Renal cortex interstitium (tissue), 11 donors: ENCODE data around the gene PRKAR1B. TPM values are rescaled to one million over a fixed set of nuclear protein-coding genes. Genes with fewer than 3 reads are reported as not detected.

Source experiments
- DNase-seq, 11 donors: peaks; one replicate each; pipeline ENCODE4 v3.0.0-alpha.2; 2013; ENCODE audit warnings: low read depth in 9 of 11, low spot score in 4 of 11; ENCODE audit errors: extremely low read depth in 1 of 11
- polyA plus RNA-seq, 3 donors: library from polyadenylated mRNA; unstranded; fragments of 120-200 nt; gene quantifications; one replicate each; pipeline ENCODE4 v1.2.1, GENCODE V29; 2013; ENCODE audit not compliant: insufficient read length in 3 of 3

The PRKAR1B gene
- polyA plus RNA-seq, 3 donors = 31.7 to 43.1 (median 41.8) TPM

DNA sequence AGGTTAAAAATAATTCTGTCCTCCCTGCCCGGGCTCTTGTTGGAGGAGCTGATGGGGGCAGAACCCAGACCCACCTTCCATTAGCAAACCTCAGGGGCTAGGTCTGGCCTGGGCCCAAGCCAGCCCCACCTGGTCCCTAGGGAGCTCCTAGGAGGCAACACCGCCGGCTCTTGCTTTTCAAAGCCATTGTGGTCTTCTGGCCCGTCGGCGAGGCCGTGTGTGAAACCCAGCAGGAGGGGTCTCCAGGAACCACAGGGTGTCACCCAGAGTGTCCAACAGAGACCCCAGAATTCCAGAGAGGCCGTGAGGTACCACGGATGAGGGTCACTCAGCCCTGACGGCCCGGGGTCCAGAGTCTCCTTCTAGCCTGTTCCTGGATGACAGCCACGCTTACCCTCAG lies 190.8 kb downstream of the PRKAR1B start:
- DNase-seq = no peak

DNA sequence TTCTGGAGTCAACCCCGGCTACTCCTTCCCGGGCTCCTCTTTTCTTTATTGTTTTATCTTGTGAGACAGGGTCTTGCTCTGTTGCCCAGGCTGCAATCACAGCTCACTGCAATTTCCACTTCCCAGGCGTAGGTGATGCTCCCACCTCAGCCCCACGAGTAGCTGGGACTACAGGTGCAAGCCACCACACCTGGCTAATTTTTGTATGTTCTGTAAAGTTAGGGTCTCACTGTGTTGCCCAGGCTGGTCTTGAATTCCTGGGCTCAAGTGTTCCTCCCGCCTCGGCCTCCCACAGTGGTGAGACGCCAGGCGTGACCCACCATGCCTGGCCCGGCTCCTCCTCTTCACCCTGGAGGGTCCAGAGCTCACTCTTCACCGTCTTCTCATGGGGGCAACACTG lies 192.1 kb downstream of the PRKAR1B start:
- DNase-seq = no peak

DNA sequence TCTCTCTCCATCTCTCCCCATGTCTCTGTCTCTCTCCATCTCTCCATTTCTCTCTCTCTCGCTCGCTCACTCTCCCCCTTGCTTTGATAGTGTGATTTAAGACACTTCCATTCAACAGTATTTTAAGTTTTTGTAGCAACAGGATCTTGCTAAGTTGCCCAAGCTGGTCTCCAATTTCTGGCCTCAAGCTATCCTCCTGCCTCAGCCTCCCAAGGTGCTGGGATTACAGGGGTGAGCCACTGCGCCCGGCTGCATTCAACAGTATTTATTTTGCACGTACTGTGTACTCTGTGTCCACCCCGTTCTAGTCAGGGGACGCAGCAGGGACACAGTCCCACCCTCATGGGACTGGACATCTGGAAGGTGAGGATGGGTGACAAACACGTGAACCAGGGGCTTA lies 193.0 kb downstream of the PRKAR1B start:
- DNase-seq = no peak

DNA sequence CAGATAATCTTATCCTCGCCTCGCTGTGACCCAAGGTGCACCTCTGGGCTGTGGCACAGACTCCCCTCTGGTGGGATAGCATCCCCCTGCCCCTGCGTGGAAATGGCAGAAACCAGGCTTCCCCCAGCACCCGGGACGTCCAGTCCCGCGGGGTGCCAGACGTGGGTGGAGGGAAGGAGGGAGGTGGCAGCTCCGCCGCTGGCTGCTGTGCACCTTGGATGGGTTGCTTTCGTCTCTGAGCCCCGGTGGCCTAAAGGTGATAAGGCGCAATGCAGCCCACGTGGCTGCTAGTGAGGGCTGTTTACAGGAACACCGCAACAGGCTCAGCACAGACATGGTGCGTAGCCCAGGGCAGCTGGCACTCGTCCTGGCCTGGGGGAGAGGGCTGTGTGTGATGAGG lies 193.8 kb downstream of the PRKAR1B start:
- DNase-seq = no peak

DNA sequence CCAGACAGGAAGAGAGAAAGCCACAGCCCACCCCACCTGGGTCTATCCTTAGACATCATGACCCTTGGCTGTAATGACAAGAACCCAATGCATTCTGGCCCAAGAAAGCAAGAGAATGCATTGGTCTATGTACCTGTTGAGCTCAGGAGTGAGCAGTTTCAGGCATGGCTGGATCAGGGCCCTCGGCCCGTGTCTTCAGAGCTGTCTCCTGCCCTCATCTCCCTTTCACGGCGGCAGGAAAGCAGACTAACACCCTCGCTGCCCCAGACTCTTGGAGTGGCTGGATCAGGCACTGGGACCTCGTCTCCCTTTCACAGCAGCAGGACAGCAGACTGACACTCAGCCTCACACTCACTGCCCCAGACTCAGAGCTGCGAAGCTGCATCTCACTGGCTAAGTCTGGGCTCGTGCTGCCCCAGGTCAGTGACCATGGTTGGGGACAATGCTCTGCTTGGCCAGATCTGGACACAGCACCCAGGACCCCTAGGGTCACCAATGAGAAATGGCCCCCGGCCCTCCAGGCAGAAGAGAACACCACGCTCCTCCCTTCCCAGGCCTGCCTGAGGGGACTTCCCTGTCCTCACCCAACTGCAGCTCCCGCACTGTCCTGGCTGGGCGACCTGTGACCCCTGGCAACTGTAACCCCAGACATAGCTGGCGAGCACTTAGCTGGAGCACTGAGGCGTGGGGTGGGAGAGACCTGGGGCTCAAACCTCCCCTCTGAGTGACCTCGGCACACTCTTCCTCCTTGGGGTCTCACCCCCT lies 194.5 kb downstream of the PRKAR1B start:
- DNase-seq = no peak

DNA sequence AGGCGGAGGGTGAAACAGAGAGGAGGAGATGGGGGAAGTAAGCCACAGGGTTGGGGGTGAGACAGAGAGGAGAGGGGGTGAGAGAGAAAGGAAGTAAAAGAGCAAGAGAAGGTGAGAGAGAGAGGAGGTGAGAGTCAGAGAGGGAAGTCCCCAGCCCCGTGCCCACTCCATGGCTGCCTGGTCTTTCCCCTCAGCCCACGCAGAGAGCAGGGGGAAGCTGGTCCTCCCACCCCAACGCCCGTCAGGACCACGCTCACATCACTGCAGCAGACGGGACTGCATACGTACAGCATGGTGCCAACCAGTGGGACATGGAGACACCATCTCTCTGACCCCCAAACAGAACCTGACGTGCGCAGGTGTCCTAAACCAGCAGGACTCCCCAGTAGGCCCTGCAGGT lies 195.3 kb downstream of the PRKAR1B start:
- no peak for DNase-seq

DNA sequence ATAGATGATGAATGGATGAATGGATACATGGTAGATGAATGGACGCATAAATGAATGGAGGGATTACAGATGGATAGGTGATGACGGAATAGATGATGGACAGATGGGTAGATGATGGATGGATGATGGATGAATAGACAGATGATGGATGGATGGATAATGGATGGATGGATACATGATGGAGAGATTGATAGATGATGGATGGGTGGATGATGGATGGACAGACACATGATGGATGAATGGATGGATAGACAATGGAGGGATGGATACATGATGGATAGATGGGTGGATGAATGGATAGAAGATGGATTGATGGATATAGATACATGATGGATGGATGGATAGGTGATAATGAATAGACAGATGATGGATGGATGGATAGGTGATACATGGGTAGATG lies 198.6 kb downstream of the PRKAR1B start:
- DNase-seq = no peak

DNA sequence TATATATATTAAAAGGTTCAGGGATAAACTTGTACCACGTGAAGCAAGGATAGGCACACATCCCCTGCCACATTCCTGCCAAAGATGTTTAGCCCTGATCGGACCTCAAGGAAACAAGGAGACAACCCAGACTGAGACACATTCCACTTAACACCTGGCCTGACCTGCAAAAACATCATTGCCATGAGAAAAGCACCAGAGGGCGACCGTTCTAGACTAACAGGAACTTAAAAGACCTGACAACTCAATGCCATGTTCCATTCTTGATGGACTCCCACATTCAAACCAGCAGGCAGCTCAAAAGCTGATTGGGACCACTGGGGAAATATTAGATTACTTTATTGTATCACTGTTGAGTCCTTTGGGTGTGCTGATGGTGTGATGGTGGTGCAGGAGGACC lies 199.4 kb downstream of the PRKAR1B start:
- DNase-seq = no peak

DNA sequence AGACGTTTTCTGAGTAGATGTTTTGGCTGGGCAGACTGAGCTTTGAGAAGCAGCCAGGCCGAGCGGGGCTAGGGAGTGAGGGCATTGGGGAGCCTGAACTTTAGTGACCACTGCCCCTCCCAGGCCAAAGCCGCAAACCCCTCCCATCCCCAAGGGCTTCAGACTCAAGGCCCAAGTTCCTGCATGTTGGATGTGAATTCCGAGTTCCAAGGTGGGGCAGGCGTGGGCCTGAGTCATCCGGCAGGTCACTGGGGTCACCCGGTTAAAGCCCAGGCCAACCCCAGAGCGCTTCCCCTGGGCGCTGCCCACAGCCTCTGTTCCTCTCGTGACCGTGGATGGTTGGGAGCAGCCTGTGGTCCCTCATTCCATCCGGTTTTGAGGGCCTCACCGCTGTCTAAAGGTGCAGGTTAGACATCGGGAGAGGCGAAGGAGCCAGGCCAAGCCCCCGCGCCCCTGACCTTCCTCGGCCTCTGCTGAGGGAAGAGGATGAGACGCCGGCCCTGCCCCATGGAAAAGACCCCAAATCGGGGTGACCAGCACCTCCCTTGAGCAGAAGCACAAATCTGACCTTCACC lies 200.5 kb downstream of the PRKAR1B start:
- no peak for DNase-seq

DNA sequence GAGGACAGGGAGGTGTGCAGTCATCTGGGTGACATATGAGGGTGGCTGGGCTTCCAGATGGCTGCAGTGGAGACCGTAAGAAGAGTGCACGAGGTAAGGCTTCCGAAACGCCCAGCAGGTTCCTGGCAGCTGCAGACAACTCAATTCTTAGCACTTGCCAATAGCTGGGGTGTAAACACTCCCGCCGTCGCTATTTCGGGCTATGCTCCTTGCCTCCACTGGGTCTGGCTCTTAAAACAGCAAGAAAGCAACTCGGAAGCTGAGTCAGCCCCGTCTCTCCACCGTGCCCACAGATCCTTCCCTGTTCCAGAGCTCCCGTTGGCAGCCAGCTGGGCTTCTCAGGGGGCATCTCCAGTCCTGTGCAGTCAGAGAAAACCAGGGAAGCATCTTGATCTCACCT lies 201.3 kb downstream of the PRKAR1B start:
- DNase-seq = no peak

DNA sequence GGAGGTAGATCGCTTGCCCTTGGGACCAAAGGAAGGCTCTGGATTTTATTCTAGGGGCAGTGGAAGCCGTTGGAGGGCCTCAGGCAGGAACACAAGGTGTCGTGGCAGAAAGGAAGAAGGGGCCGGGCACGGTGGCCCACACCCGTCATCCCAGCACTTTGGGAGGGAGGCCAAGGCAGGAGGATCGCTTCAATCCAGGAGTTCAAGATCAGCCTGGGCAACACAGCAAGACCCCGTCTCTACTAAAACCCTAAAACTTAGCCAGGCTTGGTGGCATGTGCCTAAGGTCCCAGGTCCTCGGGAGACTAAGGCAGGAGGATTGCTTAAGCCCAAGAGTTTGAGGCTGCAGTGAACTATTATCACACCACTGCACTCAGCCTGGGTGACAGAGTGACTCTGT lies 202.3 kb downstream of the PRKAR1B start:
- DNase-seq = no peak

DNA sequence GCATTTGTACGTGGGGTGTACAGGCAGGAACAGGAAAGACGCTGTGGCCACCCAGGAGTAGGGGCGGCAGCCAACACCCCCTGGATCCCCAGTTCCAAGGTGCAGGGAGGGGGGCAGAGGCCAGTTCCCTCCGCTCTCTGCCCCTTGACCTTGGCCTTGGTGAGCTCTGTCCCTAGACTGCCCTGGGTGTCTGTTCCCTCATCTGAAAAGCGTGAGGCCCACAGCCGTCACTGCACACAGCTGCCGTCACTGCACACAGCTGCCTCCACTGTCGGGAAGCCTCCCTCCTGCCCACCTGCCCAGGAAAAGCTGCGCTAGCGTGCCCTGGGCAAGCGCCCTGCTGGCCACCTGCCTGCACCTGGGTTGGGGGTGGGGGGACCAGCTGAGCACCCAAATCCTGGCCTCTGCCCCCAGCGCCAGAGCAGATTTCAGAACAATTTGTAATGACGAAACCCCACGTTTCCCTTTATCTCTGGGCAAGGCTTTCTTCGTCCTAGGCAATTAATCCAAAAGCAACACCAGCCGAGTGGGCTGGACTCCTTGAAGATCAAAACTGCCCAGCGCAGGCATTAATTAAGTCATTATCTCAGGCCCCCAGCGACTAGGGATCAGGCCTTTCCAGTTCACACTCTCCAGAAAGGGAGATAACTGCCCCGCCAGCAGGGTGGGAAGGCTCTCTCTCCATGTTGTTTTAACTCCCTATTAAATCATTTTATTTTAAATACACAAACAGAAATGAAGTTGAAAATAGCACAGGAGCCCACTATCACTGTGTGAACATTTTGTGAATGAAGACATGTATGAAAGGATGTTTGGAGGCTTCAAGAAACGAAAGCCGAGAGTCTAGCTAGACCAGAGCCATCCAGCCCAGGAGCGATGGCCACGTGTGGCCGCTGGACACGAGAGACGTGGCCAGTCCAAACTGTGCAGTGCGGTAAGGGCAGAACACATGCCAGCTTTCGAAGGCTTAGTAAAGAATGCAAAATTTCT lies 203.4 kb downstream of the PRKAR1B start:
- DNase-seq = no peak

DNA sequence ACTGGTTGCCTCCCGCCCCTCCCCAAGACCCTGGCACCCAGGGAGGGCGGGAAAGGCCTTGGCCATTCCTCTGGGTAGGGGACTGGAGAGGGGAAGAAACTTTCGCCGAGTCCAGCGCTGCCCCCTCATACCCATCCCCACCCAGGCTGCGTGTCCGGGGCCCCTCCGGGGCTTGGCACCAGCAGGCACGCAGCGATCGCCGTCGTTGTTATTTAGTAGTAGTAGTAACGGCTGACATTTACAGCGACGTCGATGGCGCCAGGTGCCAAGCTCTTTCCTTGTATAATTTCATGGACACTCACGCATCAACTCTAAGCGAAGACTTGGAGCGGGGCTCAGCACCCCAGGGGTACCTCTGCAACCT lies 204.1 kb downstream of the PRKAR1B start:
- no peak for DNase-seq

DNA sequence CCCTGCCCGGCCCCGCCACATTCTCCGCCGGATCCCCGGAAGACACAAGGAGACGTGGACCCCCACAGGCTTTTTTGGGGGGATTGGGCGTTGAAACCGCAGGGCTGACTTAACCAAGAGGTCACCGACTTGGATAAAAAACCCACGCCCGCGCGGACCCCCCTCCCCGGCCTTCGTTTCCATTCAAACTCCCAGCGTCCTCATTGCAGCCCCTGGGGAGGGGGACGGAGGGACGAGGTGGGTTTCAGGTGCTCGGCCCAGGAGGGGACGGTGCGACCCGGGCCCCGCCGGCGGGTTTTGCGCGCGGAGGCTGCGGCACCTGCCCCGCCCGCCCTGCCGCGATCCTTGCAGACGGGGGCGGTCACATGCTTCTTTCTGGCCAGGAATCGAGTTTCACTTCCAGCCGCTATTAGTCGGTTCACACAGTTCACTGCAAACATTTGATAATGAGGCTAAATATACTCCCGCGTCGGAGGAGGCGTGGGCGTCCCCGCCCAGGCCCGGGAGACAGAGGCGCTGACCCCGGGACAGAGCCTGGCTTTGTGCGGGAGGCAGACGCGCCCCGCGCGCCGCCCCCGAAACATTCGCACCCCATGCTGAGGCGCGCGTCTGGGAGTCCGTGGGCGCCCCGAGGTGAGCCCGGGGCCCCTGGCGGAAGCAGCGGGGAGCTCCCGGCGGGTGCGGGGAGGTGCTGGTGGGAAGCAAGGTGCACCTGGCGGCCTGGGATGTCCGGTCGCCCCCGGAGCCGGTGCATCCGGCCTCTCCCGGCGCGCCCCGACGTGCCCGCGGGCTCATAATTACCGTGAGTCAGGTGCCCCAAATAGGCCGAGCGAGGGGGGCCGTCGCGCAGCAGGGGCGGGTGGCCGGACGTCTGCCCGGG lies 204.8 kb downstream of the PRKAR1B start:
- DNase-seq = no peak

DNA sequence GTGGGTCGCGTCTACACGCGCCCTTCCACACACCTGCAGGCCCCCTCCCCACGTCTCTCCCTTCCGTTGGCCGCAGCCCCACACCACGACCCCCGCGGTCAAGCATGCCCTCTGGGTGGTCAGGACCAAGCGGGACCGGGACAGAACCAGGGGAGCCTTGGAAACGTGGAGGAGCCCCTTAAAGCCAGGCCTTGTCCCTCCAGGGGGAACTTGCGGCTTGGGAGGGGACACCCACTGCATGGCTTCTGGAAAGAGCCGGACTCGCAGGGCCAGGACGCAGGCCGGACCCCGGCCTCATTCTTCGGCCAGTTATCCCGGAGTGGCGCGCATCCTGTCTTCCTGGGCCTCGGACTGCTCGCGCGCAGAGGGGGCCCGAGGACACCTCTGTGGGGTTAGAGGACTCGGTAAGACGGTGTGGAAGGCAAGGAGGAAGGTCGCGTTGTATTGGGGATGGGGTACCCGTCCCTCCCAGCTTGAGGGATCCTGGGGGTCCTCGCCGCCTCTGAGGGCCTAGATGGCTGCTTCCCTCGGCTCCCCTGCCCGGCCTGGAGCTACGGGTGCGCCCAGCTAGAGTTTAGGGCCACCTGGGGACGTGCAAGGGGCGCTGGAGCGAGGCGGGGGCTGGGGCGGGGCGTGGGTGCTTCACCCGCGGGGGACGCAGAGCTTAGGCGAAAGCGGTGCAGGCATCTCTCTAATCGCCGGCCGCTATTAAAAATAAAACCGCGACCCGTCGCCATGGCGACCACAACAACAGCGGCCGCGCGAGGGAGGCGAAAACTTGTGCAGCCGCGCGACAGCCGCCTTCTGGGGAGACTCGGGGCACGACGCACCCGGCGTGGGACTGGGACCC lies 205.6 kb downstream of the PRKAR1B start:
- peak in 1 of 11 donors; percentile 72 for DNase-seq

DNA sequence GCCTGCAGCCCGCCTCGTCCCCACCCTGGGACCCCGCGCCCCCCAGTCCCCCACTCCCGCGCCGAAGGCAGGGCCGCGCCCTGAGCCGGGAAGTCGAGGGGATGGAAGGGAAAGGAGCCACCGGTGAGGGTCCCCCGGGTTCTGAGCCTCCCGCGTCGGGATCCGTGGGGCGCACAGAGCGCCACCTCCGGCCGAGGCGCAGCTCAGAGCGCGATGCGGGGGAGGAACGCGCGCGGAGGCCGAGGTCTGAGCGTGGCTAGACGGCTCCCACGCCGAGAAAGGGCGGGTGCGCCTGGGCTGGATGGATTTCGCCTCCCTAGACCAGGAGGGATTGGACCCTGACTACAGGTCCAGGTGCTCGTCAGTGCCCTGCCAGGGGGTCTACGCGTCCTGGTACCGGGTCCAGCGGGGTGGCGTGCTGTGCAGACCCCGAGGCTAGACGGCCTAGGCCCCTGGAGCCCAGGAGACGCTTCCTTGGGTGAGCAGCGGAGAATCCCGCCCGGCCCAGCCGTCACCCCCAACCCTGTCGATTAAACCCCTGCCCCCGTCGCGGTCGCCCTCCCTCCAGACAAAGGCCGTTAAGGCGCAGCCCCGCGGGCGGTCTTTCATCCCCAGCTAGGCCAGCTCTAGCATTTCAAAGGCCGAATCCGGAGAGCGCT lies 206.4 kb downstream of the PRKAR1B start:
- no peak for DNase-seq

DNA sequence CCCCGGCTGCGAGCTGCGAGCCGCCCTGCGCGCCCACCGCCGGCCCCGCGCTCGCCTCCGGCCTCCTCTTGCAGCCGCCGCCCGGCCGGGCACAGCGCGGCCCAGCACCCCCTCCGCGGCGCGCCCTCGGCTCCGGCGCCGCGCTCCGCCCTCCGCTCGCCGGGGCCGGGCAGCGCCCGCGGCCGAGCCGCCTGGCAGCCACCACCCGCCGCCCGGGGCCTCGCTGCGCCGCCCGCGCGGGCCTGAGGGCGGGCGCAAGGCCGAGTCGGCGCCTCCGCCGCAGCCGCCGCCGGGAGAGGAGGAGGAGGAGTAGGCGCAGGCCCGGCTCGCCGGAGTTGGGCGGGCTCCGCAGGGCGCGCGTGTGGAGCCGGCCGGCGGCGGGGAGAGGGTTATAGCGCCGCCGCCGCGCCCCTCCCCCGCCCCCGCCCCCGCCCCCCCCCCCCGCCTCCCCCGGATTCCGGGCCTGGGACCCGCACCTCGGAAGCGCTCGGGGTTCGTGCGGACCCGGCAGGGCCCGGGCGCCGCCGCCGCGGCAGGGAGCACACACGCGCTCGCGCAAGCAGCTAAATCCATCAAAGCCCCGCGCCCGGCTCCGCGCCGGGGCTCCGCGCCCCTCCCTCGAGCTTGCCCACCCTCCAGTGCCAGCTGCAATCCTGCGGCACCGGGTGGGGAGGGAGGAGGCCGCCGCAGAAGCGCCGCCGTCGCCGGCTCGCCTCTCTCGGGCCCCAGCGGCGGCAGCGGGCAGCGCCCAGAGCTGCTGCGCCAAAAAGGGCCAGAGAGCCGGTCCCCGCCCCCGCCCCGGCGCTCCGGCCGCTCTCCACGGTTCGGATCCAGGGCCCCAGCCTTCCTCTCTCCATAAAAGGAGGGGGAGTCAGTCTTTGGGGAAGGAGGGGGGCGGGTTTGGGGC lies 207.3 kb downstream of the PRKAR1B start, which contains the start of gene PDGFA:
Gene PDGFA (minus strand): TSS at position 363 of the 907 bp plus-strand sequence. CDS start 845 bp downstream, outside the sequence.
- no peak for DNase-seq
